HG03565 (cell line): ENCODE measurements around the gene COMMD6.

ENCODE experiments used
- ATAC-seq: cut with Tn5 transposase; IDR thresholded peaks from one replicate; pipeline ENCODE4 v1.9.1; 2021; ENCODE audit warnings: mild to moderate bottlenecking, moderate library complexity; ENCODE audit not compliant: unreplicated experiment

The COMMD6 gene

GRCh38 chr13:75530549-75530961 lies 7.1 kb downstream of the COMMD6 start:
- no peak for ATAC-seq

- no peak for ATAC-seq
Observed at GRCh38 chr13:75521956-75522355, 15.7 kb downstream of the COMMD6 start.

DNA sequence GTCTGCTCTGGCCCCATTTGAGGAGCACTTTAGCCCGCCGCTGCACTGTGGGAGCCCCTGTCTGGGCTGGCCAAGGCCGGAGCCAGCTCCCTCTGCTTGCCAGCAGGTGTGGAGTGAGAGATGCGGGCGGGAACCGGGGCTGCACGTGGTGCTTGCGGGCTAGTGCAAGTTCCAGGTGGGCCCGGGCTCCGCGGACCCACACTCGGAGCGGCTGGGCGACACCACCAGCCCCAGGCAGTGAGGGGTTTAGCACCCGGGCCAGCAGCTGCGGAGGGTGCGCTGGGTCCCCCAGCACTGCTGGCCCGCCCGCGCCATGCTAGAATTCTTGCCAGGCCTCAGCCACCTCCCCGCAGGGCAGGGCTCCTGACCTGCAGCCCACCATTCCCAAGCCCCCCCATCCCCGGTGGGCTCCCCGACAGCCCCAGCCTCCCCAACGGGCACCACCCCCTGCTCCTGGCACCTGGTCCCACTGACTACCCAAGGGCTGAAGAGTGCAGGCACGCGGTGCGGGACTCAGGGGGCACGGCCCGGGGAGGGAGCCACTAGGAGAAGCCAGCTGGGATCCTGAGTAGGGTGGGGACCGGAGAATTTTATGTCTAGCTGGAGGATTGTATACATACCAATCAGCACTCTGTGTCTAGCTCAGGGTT lies 19.1 kb downstream of the COMMD6 start:
- ATAC-seq: no peak

GRCh38 chr13:75514080-75514995 lies 23.3 kb downstream of the COMMD6 start:
- peak; percentile 26 for ATAC-seq

GRCh38 chr13:75513271-75513670 lies 24.4 kb downstream of the COMMD6 start:
- ATAC-seq: no peak

- ATAC-seq: peak; percentile 88
Observed at GRCh38 chr13:75512253-75512652, 25.4 kb downstream of the COMMD6 start.

GRCh38 chr13:75511051-75511625 lies 26.5 kb downstream of the COMMD6 start:
- ATAC-seq: no peak

GRCh38 chr13:75508002-75508548 lies 29.6 kb downstream of the COMMD6 start:
- no peak for ATAC-seq

- ATAC-seq: no peak
Observed at GRCh38 chr13:75507027-75508001, 30.3 kb downstream of the COMMD6 start.

GRCh38 chr13:75506018-75506417 lies 31.6 kb downstream of the COMMD6 start:
- ATAC-seq: no peak

- ATAC-seq: no peak
Observed at GRCh38 chr13:75505327-75505726, 32.3 kb downstream of the COMMD6 start.

GRCh38 chr13:75495938-75496337 lies 41.7 kb downstream of the COMMD6 start:
- no peak for ATAC-seq

GRCh38 chr13:75494491-75494890 lies 43.1 kb downstream of the COMMD6 start:
- ATAC-seq: no peak

GRCh38 chr13:75493156-75493555 lies 44.5 kb downstream of the COMMD6 start:
- no peak for ATAC-seq

GRCh38 chr13:75492389-75492788 lies 45.3 kb downstream of the COMMD6 start:
- ATAC-seq: no peak

- no peak for ATAC-seq
Observed at GRCh38 chr13:75491376-75491775, 46.3 kb downstream of the COMMD6 start.

GRCh38 chr13:75489502-75490263 lies 48.0 kb downstream of the COMMD6 start:
- peak; percentile 86 for ATAC-seq

DNA sequence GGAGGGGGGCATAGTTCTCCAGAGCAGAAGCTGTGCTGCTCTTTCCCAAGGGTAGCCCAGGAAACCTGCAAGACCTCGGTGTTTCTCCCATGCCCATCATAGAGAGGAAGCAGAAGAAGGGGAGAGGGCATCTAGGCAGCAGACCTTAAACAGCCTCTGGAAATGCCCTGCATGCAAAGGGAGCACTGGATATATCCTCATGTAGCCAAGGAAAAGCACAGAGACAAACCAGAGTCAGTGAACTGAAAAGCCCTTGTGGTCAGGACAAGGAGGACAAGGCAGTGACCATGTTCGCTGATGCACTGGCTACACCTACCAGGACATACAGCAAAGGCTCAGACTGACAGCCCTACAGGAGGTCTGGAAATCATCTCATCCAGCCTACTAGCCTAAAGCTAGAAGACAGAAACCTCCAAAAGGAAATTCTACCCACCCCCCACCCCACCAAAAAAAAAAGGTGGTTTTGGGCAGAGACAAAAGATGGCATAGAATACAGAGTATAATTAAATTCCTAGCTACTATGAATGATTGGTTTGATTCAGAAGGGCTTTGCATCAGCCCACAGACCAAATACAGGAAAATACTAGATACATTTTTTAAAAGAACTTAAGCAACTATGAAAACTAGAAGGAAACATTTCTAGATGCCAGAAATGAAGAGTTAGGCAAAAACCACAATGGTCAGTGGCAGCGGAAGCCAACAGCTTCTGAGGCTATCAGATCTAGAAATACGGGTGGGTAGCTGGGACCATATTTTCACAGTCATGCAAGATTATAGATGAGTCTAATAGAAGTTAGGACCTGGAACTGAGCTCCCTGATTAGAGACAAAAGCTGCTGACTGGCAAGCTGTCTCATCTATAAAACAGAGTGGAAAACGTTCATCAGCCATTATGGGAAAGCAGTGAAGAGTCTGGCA lies 51.2 kb downstream of the COMMD6 start:
- no peak for ATAC-seq
